ENCODE measurements around the gene ALG11. TPM values are rescaled to one million over a fixed set of nuclear protein-coding genes. Genes with fewer than 3 reads are reported as not detected.

ALG11 gene, protein sequence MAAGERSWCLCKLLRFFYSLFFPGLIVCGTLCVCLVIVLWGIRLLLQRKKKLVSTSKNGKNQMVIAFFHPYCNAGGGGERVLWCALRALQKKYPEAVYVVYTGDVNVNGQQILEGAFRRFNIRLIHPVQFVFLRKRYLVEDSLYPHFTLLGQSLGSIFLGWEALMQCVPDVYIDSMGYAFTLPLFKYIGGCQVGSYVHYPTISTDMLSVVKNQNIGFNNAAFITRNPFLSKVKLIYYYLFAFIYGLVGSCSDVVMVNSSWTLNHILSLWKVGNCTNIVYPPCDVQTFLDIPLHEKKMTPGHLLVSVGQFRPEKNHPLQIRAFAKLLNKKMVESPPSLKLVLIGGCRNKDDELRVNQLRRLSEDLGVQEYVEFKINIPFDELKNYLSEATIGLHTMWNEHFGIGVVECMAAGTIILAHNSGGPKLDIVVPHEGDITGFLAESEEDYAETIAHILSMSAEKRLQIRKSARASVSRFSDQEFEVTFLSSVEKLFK
- total RNA-seq: 10 to 100 TPM; 25.6 to 29.0 (median 28.1) TPM

DNA sequence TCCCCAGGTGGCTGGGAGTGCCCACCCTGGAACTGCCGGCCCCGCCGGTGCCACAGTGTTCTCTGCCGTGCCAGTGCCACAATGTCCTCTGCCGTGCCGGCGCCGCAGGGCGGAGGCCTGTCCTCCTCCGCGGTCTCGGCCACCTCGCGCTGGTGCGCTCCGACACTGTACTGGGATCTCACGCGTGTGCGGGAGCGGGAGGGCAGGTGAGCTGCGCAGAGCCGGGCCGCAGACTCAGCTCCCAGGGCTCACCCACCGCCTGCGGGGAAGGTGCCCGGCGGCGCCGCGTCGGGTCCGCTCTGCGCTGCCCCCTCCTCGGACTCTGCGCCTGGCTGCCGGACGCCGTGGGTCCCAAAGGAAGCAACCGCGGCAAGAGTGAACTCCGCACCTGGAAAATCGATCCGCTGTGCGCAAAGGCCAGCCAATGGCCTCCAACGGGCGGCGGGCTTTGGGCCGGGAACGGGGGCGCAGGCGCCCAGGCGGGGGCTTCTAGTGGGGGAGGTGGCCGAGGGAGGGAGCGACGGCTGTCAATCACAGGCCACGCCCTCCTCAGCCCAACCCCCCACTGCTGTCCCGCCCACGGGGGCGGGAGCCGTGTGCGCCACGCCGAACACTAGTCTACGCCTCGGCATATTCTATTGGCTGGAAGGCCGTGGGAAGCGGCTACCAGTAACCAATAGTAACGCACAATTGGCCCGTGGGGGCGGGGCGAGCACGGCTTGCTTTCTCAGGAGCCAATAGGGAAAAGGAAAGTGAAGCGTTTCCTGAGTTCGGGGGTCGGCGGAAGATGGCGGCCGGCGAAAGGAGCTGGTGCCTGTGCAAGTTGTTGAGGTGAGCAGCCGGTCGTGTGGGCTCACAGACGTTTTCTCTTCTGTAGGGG, at the start of gene ALG11:
Gene ALG11, plus strand, starts transcription at position 767 of the 880 bp plus-strand sequence. Its CDS starts 21 bp downstream, at position 788.
- Histone ChIP-seq H3K27ac (peak within 1 kb of the TSS; percentile 75 to 79), H3K9me3 (no peaks in the 10 kb centered on the region), H3K36me3 (no peaks in the 10 kb centered on the region), H3K4me3 (peak within 1 kb of the TSS; percentile 94 to 98 (median 97)), H3K27me3 (no peaks in the 10 kb centered on the region), H3K4me1 (no peaks in the 10 kb centered on the region)
- peak; percentile 45 to 80 (median 47) for TF ChIP-seq POLR2AphosphoS5 (IDR thresholded peaks at IDR 0.05)
- TF ChIP-seq, protein P1, sequence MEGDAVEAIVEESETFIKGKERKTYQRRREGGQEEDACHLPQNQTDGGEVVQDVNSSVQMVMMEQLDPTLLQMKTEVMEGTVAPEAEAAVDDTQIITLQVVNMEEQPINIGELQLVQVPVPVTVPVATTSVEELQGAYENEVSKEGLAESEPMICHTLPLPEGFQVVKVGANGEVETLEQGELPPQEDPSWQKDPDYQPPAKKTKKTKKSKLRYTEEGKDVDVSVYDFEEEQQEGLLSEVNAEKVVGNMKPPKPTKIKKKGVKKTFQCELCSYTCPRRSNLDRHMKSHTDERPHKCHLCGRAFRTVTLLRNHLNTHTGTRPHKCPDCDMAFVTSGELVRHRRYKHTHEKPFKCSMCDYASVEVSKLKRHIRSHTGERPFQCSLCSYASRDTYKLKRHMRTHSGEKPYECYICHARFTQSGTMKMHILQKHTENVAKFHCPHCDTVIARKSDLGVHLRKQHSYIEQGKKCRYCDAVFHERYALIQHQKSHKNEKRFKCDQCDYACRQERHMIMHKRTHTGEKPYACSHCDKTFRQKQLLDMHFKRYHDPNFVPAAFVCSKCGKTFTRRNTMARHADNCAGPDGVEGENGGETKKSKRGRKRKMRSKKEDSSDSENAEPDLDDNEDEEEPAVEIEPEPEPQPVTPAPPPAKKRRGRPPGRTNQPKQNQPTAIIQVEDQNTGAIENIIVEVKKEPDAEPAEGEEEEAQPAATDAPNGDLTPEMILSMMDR (IDR thresholded peaks at IDR 0.05): no peak
- intact Hi-C loops (cut with DNase I; ENCODE audit: low total_unique reads): no loop called here
- DNase-seq (ENCODE audit: low spot score in 2 of 2): peak; percentile 99

DNA sequence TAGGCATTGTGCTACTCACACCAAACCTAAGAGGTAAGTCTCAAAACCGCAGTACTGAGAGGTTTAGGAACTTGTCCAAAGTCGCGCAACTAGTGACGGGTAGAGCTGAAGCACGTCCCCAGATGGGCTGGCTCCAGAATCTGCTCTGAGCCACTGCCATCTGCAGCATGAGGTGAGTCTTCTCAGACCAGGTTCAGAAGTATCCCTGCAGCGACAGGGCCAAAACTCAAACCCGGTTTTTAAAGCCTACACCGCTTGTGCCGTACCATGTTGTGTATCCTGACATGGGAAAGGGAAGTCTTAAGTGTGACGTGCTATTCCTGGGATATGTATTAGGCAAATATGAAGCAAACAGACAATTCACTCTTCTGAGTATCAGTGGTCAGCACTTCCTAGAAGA, 46.0 kb upstream of the ALG11 start:
- H3K27me3 ChIP-seq: no peaks in the 10 kb centered on the region
- H3K4me1 ChIP-seq: no peaks in the 10 kb centered on the region
- intact Hi-C loops (cut with DNase I; ENCODE audit: low total_unique reads): no loop called here
- no peaks in the 10 kb centered on the region for H3K36me3 ChIP-seq
- H3K4me3 ChIP-seq: no peak overlapping the region
- no peak for DNase-seq (ENCODE audit: low spot score in 2 of 2)
- TF ChIP-seq, protein P1 (IDR thresholded peaks at IDR 0.05): no peak
- TF ChIP-seq POLR2A (IDR thresholded peaks at IDR 0.05) (no peak), POLR2AphosphoS5 (IDR thresholded peaks at IDR 0.05) (no peak)
- H3K27ac ChIP-seq: no peak overlapping the region
- H3K9me3 ChIP-seq: no peaks in the 10 kb centered on the region

DNA sequence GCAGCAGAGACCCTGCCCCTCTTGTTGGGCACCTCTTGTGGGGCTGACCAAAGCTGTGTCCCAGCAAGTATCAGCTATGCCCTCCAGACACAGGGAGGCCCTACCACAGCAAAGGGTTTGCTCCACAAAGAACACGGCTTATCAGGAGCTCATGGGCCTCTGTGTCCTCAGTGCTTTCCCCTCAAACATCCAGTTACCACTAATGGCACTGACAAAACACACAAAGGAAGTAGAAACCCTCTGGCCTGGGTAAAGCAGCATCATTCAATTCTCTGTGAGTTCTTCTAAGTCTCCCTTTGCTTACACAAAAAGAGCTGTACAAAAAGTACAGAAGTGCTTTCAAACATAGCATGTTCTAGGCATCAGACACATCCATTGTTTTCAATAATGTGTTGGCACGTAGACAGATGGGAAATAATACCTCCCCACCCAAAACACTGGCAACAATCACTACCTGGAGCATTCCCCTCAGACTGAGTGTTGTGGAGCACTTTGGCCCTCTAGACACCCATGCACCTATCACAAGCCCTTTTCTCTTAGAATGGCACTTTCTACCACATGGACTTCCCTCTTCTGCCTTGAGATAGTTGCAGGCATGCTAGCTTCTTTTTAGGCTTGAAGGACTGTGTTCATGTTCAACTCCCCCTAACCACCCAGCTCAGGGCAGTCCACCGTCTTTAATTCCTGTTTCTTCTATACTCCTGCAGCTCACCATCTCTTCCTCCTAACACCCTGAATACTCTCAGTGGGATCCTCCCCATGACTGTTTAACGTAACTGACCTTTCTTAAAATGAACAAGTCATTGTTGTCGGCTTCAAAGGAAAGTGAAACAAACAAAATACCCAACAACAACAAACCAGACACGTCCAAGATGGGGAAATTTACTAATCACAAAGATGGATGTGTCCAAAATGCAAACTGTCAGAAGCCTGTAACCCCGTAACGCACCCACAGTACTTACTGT, 44.4 kb upstream of the ALG11 start:
- no peak for DNase-seq (ENCODE audit: low spot score in 2 of 2)
- Histone ChIP-seq H3K4me3 (no peak overlapping the region), H3K9me3 (no peaks in the 10 kb centered on the region), H3K27me3 (no peaks in the 10 kb centered on the region), H3K27ac (peak overlapping the region in 1 of 2 donors; percentile 32), H3K36me3 (no peaks in the 10 kb centered on the region), H3K4me1 (no peaks in the 10 kb centered on the region)
- intact Hi-C loops (cut with DNase I; ENCODE audit: low total_unique reads): no loop called here
- no peak for TF ChIP-seq POLR2A (IDR thresholded peaks at IDR 0.05)
- no peak for TF ChIP-seq POLR2AphosphoS5 (IDR thresholded peaks at IDR 0.05)
- TF ChIP-seq, protein P1 (IDR thresholded peaks at IDR 0.05): no peak

DNA sequence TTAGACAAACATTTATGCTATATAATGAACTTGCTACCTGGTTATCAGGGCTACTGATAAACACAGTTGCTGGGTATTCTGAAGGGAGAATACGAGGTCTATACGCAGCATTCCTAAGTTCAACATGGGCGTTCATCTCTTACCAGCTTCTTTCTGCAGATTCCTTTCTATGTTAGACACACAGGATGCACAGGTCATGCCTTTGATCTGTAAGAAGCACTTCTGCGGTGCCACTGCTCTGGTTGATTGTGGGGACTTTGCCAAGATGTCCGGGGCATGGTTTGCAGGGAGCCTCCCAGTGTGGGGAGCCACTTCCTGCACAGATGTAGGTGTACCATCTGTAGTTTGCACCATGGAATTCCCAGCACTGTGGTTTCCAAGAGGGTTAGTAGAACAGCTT, 41.8 kb upstream of the ALG11 start:
- no peaks in the 10 kb centered on the region for H3K27me3 ChIP-seq
- H3K36me3 ChIP-seq: no peaks in the 10 kb centered on the region
- DNase-seq (ENCODE audit: low spot score in 2 of 2): no peak

More for the DNA sequence above, 41.8 kb upstream of the ALG11 start:
- intact Hi-C loops (cut with DNase I; ENCODE audit: low total_unique reads): no loop called here
- no peak overlapping the region for H3K27ac ChIP-seq
- H3K4me3 ChIP-seq: no peak overlapping the region
- H3K9me3 ChIP-seq: no peaks in the 10 kb centered on the region
- no peaks in the 10 kb centered on the region for H3K4me1 ChIP-seq
- TF ChIP-seq POLR2A (IDR thresholded peaks at IDR 0.05) (no peak), POLR2AphosphoS5 (IDR thresholded peaks at IDR 0.05) (no peak)
- TF ChIP-seq, protein P1 (IDR thresholded peaks at IDR 0.05): no peak

Measured in breast epithelium (tissue), 4 donors.